Naive B cell (primary cell): Measurements from ENCODE around the gene USH2A. TPM values are rescaled to one million over a fixed set of nuclear protein-coding genes. Genes with fewer than 3 reads are reported as not detected.

Source experiments
- ATAC-seq, 2 donors: fragments of 150-1000 bp; cut with Tn5 transposase; 2 replicates each; pipeline ENCODE4 v1.10.0; 2021; ENCODE audit warnings: low read depth in 2 of 2, mild to moderate bottlenecking in 2 of 2, moderate library complexity in 2 of 2
- DNase-seq: peaks from one replicate; pipeline ENCODE4 v3.0.0; 2022
- H3K27ac Mint-ChIP-seq, 6 donors: one replicate each; pipeline ENCODE4 v1.8.0; 2020 to 2022; ENCODE audit warnings: mild to moderate bottlenecking in 6 of 6, mixed read lengths in 6 of 6, moderate library complexity in 5 of 6, inconsistent platforms in 2 of 6
- H3K27me3 Mint-ChIP-seq, 3 donors: one replicate each; pipeline ENCODE4 v1.8.0; 2021 to 2022; ENCODE audit warnings: mixed read lengths in 3 of 3, mild to moderate bottlenecking in 1 of 3
- H3K36me3 Mint-ChIP-seq, 2 donors: one replicate each; pipeline ENCODE4 v1.8.0; 2020 to 2022; ENCODE audit warnings: mixed read lengths in 2 of 2, inconsistent platforms in 1 of 2, mild to moderate bottlenecking in 1 of 2
- H3K4me1 Mint-ChIP-seq, 3 donors: one replicate each; pipeline ENCODE4 v1.8.0; 2020 to 2022; ENCODE audit warnings: mixed read lengths in 3 of 3, inconsistent platforms in 1 of 3, mild to moderate bottlenecking in 1 of 3, moderate library complexity in 1 of 3
- H3K4me3 Mint-ChIP-seq, 8 donors: one replicate each; pipeline ENCODE4 v1.8.0; 2020 to 2022; ENCODE audit warnings: mild to moderate bottlenecking in 8 of 8, mixed read lengths in 8 of 8, moderate library complexity in 8 of 8, inconsistent platforms in 2 of 8
- H3K9me3 Mint-ChIP-seq, 7 donors: one replicate each; pipeline ENCODE4 v1.8.0; 2020 to 2022; ENCODE audit warnings: mixed read lengths in 7 of 7, mild to moderate bottlenecking in 5 of 7, inconsistent platforms in 2 of 7, moderate library complexity in 1 of 7
- polyA plus RNA-seq, 6 donors: library from polyadenylated mRNA; unstranded; fragments of 300-500 nt; fragmentation: Illumina TruSeq; gene quantifications; one replicate each; pipeline ENCODE4 v1.2.3, GENCODE V29; 2021; ENCODE audit warnings: low read depth in 6 of 6

The USH2A gene
- polyA plus RNA-seq, 6 donors from 2014 or later = not detected

DNA sequence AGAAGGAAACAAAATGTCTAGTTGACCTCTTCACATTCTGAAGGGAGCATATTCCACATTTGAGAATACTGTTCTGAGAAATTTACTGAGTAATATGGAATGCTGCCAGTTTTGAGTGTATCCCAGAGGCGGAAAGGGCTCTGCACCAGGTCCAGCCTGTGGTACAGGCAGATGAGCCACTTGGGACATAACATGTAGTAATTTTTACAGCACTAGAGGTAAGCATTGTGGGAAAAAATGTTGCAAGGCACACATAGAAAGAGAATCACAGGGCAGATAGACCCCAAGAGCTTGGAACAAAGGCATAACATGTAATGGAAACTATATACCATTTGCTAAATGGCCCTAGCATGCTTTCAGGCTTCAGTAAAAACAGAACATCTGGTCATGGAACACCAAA is 228.5 kb downstream of the USH2A start:
- DNase-seq (no peak), ATAC-seq (no peak)
- Mint-ChIP-seq H3K27ac (no peak overlapping the region), H3K4me1 (no peaks in the 10 kb centered on the region), H3K36me3 (no peaks in the 10 kb centered on the region), H3K4me3 (no peak overlapping the region), H3K9me3 (peaks cover 0 to 3% (median 0%) of the 10 kb centered on the region in 7 donors), H3K27me3 (no peaks in the 10 kb centered on the region)

DNA sequence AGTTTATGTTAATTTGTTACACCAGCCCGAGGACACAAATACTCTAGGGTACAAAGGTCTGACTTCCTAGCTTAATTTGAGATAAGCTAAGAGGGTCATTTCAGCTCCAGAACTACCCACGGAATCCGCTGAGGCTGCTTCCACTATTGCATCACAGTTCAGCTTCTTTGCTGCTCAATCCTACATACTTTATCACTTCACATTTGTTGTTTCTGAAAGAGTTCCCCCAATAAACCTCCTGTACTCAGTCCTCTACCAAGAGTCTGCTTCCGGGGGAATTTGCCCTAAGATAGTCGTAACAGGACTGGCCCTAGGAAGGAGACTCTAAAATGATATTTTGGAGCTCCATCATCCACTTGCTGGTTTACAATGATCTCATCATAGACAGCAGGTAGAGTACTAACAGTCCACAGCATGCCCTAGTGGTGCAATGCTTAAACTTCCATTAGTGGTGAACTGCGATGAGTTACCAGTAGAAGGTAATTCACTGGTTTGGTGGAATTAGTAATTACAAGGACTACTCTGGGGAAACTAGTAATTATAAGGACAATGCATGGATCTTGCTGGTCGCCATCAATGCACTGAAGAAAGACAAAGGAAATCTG is 229.3 kb downstream of the USH2A start:
- no peak for DNase-seq

DNA sequence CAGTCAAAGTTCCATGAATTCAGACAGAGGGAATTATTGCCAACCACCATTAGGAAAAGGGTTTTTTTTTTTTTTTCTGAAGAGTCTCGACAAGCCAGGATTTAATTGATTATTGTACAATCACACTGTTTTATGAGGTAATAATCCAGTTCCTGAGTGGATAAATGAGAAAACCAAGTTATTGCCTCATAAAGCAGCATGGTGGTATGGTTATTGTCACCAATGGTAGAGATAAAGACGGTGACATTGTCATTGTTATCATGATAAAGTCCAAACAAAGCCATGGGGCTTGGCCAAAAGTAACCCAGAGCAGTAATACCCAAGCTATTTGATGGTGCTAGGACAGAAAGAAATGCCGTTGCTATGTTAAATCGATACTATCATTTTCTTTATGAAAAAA is 232.8 kb downstream of the USH2A start:
- peaks cover 0 to 4% (median 0%) of the 10 kb centered on the region in 7 donors for H3K9me3 Mint-ChIP-seq
- DNase-seq (no peak), ATAC-seq (no peak)
- H3K36me3 Mint-ChIP-seq = no peaks in the 10 kb centered on the region
- no peaks in the 10 kb centered on the region for H3K4me1 Mint-ChIP-seq
- no peak overlapping the region for H3K4me3 Mint-ChIP-seq
- peaks cover 0 to 6% (median 0%) of the 10 kb centered on the region in 3 donors for H3K27me3 Mint-ChIP-seq
- H3K27ac Mint-ChIP-seq = no peak overlapping the region

More for the DNA sequence above, 229.3 kb downstream of the USH2A start:
- Mint-ChIP-seq H3K27ac (no peak overlapping the region), H3K4me1 (no peaks in the 10 kb centered on the region), H3K9me3 (no peaks in the 10 kb centered on the region), H3K4me3 (no peak overlapping the region), H3K36me3 (no peaks in the 10 kb centered on the region), H3K27me3 (no peaks in the 10 kb centered on the region)
- no peak for ATAC-seq

DNA sequence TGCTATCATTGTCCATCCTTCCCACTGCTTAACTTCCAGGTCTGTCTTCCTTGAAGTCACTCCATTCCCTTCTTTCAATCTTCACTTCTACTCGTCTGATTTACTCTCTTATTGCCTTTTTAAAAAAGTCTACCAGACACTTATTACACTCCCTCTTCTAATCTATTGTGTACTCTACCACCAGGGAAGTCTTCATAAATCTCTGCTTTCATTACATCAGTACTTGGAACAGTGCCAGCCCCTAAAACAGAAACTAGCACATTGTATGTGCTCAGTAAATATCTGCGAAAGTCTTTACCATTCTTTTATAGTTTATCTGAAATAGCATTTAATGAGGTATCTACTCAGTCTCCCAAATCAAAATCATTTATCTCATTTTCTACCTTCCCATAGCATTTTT is 236.4 kb downstream of the USH2A start:
- Mint-ChIP-seq H3K27ac (no peak overlapping the region), H3K27me3 (peaks cover 0 to 6% (median 0%) of the 10 kb centered on the region in 3 donors)

DNA sequence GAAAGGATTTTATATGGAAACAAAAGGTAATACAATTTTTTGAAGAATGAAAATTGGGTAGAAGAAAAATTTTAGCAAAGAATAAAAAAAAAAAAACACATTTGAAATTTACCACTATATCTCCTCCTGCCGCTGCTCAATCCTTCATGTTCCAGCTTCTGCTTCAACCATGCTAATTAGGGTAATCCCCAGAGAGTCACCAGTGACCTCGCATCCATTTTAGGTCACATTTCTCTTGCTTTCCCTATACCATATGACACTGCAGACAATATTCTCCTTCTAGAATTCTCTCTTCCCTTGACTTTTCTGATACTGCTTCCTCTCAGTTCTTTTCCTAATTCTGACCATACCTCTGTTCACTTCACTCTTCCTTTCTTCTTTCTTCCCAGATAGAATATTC is 237.1 kb downstream of the USH2A start:
- Mint-ChIP-seq H3K36me3 (no peaks in the 10 kb centered on the region), H3K4me3 (no peak overlapping the region), H3K9me3 (peaks cover 0 to 4% (median 0%) of the 10 kb centered on the region in 7 donors), H3K27me3 (peaks cover 0 to 6% (median 0%) of the 10 kb centered on the region in 3 donors), H3K27ac (no peak overlapping the region), H3K4me1 (no peaks in the 10 kb centered on the region)
- DNase-seq (no peak), ATAC-seq (no peak)

More for the DNA sequence above, 236.4 kb downstream of the USH2A start:
- ATAC-seq (no peak), DNase-seq (no peak)
- H3K4me1 Mint-ChIP-seq = no peaks in the 10 kb centered on the region
- H3K4me3 Mint-ChIP-seq = no peak overlapping the region
- H3K9me3 Mint-ChIP-seq = peaks cover 0 to 4% (median 0%) of the 10 kb centered on the region in 7 donors
- H3K36me3 Mint-ChIP-seq = no peaks in the 10 kb centered on the region

DNA sequence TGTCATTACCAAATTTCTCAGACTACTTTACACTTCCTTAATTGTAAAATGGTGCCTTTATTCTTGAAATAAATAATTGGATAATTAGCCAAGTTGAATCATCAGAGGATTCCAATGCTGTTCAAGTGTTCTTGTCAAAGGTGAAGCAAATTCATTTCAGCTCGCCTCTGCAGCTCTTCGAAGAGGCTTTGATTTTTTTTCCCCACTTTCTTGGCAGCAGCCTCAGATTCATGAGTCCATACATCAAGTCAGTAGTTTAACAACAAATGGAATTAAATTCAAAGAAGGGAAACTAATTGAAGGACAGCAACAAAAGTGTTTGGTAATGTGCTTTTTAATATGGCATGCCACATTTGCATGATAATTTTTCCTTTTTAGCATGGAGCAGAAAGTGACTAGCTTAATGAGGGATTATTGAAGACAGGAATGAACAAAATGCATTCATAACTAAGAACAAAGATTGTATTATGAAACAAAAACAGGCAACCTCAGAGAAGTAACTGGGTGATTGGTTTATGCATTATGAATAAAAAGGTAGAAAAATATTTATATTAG is 239.0 kb downstream of the USH2A start:
- Mint-ChIP-seq H3K27ac (no peak overlapping the region), H3K4me1 (no peaks in the 10 kb centered on the region), H3K27me3 (peaks cover 0 to 6% (median 0%) of the 10 kb centered on the region in 3 donors), H3K36me3 (no peaks in the 10 kb centered on the region), H3K4me3 (no peak overlapping the region), H3K9me3 (peaks cover 0 to 4% (median 0%) of the 10 kb centered on the region in 7 donors)
- DNase-seq (no peak), ATAC-seq (no peak)

DNA sequence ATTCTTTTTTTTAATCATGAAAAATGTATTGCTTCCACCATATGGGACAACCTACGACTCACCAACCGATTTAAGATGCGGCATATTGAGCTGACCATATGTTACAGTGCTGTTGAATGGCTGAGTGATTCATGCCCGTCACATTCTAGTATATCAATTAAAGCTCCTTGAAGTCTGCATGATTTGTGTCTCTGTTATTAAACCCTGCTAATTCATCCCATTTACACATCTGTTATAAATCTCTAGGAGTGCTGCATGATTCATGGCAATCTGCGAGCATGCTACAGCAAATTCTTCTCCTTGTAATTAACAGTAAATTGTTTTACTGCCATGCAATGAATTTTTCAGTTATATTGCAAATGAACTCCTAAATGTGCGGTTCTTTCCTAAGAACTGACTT is 239.8 kb downstream of the USH2A start:
- peaks cover 0 to 4% (median 0%) of the 10 kb centered on the region in 7 donors for H3K9me3 Mint-ChIP-seq
- peaks cover 0 to 6% (median 0%) of the 10 kb centered on the region in 3 donors for H3K27me3 Mint-ChIP-seq
- no peak overlapping the region for H3K4me3 Mint-ChIP-seq
- no peaks in the 10 kb centered on the region for H3K36me3 Mint-ChIP-seq
- no peak for ATAC-seq
- H3K4me1 Mint-ChIP-seq = no peaks in the 10 kb centered on the region
- no peak for DNase-seq
- no peak overlapping the region for H3K27ac Mint-ChIP-seq

DNA sequence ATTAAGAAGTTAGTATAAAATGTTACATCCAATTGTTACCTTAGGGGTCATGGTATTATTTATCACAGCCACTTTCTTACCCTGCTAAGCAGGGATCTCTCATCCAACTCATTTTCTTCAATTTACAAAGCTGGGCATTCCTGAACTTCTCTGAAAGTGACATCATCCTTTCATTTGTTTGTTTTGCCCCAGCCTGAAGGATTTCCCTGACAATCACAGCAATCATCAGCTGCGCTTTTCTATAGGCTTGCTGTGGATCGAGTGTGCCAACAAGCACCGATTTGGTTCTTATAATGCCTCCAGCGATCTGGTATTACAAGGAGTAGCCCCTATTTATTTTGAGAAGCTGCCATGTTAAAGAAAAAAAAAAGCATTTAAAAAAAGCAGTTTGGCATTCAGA is 240.2 kb downstream of the USH2A start:
- peaks cover 0 to 4% (median 0%) of the 10 kb centered on the region in 7 donors for H3K9me3 Mint-ChIP-seq
- no peak for DNase-seq
- H3K4me3 Mint-ChIP-seq = no peak overlapping the region
- no peaks in the 10 kb centered on the region for H3K36me3 Mint-ChIP-seq
- no peak for ATAC-seq
- H3K27ac Mint-ChIP-seq = no peak overlapping the region
- H3K27me3 Mint-ChIP-seq = peaks cover 0 to 6% (median 0%) of the 10 kb centered on the region in 3 donors
- H3K4me1 Mint-ChIP-seq = no peaks in the 10 kb centered on the region

DNA sequence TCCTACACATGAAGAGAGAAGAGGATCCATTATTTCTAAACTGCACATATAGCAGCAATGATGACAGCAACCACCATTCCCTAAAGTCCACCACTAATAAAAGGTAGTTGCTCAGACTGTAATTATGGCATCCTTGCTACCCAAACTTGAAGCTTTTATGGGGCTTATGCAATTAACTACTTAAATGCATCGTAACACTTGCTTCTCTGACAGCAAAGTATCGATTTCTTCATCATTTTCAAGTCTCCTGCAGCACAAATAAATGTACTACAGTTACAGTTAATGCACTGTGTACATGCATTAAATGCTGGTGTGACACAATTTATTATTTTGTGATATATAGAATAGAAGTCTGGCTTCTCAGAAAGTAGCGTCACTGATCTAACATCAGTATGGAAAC is 241.7 kb downstream of the USH2A start:
- Mint-ChIP-seq H3K27me3 (peaks cover 0 to under 1% (median 0%) of the 10 kb centered on the region in 3 donors), H3K9me3 (peaks cover 0 to under 1% (median 0%) of the 10 kb centered on the region in 7 donors), H3K4me1 (no peaks in the 10 kb centered on the region), H3K27ac (no peak overlapping the region), H3K4me3 (no peak overlapping the region), H3K36me3 (no peaks in the 10 kb centered on the region)
- no peak for DNase-seq
- no peak for ATAC-seq

DNA sequence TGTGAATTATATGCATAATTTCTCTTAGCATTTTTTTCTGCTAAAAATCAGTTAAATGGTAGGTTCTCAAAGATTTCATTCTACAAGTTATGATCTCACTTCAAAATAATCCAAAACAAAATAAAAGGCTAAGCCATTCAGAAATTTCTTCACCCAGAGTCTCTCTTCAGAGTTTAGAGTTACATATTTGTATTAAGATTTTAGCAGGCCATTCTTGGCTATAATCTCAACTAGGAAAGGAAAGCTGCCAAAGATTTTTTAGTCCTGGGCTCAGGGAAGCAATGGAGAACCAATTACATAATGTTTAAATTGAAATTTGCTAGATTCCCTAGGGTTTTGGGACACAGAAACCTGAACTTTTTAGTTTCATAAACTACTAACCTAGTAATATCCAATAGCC is 245.0 kb downstream of the USH2A start:
- no peaks in the 10 kb centered on the region for H3K4me1 Mint-ChIP-seq
- no peak overlapping the region for H3K27ac Mint-ChIP-seq
- ATAC-seq (no peak), DNase-seq (no peak)
- H3K36me3 Mint-ChIP-seq = no peaks in the 10 kb centered on the region
- H3K4me3 Mint-ChIP-seq = no peak overlapping the region
- H3K9me3 Mint-ChIP-seq = peaks cover 0 to 2% (median 0%) of the 10 kb centered on the region in 7 donors
- H3K27me3 Mint-ChIP-seq = no peaks in the 10 kb centered on the region

DNA sequence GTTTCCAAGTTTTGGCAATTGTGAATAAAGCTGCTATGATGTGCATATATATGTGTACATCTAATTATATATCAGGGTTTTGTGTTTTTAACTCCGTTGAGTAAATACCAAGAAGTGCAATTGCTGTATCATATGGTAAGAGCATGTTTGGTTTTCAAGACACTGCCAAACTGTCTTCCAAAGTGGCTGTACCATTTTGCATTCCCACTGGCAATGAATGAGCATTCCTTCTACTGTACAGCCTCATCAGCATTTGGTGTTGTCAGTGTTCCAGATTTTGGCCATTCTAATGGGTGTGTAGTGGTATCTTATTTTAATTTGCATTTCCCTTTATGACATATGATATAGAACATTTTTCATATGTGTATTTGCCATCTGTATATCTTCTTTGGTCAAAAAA is 246.3 kb downstream of the USH2A start:
- no peak overlapping the region for H3K27ac Mint-ChIP-seq
- DNase-seq (no peak), ATAC-seq (no peak)
- H3K4me1 Mint-ChIP-seq = no peaks in the 10 kb centered on the region
- no peak overlapping the region for H3K4me3 Mint-ChIP-seq
- no peaks in the 10 kb centered on the region for H3K36me3 Mint-ChIP-seq
- H3K27me3 Mint-ChIP-seq = no peaks in the 10 kb centered on the region
- peaks cover 0 to 2% (median 0%) of the 10 kb centered on the region in 7 donors for H3K9me3 Mint-ChIP-seq

DNA sequence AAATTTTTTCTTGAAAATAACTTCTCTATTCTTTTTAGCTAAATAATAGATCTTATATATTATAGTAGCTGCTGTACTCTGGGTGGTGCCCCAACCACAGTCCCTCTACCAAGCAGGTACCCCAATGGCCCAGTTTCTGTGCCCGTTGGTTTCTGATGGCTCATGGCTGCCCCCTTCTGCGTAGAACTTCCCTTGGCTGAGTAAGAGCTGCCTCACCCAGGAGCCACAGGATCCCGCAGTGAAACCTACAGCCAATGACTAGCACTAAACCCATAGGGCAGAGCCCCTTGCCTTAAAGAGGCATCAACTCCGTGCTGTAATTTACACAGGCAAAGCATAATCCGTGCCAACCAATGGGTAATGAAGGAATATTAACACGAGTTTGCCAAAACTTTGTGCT is 247.5 kb downstream of the USH2A start:
- no peak overlapping the region for H3K4me3 Mint-ChIP-seq
- H3K27me3 Mint-ChIP-seq = no peaks in the 10 kb centered on the region
- DNase-seq (no peak), ATAC-seq (no peak)
- no peaks in the 10 kb centered on the region for H3K36me3 Mint-ChIP-seq
- H3K9me3 Mint-ChIP-seq = peaks cover 0 to 2% (median 0%) of the 10 kb centered on the region in 7 donors
- no peaks in the 10 kb centered on the region for H3K4me1 Mint-ChIP-seq
- no peak overlapping the region for H3K27ac Mint-ChIP-seq

DNA sequence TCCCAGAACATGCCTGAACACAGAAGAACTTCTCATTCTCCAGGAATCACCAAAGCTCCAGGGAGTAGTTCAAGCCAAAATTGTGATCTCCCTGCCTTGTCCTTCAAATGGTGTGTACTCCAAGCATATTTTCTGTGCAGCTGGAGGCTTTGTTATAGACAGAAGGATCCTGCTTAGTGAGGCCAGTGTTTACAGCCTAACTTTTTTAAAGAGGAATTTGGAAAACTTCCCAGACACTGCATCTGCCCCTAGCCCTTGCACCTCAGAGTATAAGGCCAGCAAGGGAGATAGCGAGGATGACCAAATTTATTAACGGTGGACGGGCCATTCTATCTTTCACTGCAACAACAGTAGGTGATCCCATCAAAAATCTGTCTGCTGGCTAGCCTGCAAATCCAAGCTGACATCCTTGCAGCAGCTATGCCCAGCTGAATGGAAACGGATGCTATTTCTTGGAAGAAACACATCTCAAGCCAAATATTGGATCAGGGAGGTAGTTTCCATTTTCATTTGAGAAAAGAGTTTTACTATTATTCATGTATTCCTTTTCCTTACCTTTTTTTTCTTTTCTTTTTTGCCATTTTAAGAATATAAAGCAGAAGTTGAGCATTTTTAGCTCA is 249.8 kb downstream of the USH2A start:
- no peak for ATAC-seq
- Mint-ChIP-seq H3K36me3 (no peaks in the 10 kb centered on the region), H3K9me3 (peaks cover 0 to 2% (median 0%) of the 10 kb centered on the region in 7 donors), H3K4me3 (no peak overlapping the region), H3K27ac (no peak overlapping the region), H3K4me1 (no peaks in the 10 kb centered on the region), H3K27me3 (no peaks in the 10 kb centered on the region)
- DNase-seq = no peak

DNA sequence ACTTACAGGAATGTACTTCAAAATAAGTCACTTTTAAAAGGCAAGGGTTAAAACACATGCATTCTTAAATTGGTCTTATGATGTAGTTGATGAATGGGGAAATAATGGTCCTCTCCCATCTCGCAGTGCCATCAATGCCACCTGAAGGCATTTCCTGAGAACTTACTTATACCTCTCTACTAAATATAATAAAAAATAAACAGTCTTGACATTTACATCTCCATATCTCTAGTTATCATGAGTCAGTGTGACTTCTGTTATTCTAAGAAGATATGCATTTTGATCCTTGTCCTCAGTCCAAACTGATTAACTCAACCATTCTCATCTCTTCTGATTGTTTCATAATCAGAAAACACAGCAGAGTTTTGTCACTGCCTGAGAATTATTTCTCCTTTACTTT is 253.9 kb downstream of the USH2A start:
- H3K27ac Mint-ChIP-seq = no peak overlapping the region
- DNase-seq = no peak
- peaks cover 0 to 4% (median 0%) of the 10 kb centered on the region in 3 donors for H3K27me3 Mint-ChIP-seq
- H3K4me1 Mint-ChIP-seq = no peaks in the 10 kb centered on the region
- no peaks in the 10 kb centered on the region for H3K36me3 Mint-ChIP-seq
- ATAC-seq = no peak
- H3K9me3 Mint-ChIP-seq = peaks cover 0 to 4% (median 0%) of the 10 kb centered on the region in 7 donors
- no peak overlapping the region for H3K4me3 Mint-ChIP-seq
